NCI-H774 (cell line): ENCODE results near the gene ANXA2.
"Not testable (repeated sequence)": the region's sequence is repeated elsewhere in the genome, so short reads cannot be mapped to it uniquely, and the experiment has no call there.

Experiments
- DNase-seq: peaks from one replicate; lab custom pipeline; 2025; lab: John Stamatoyannopoulos, UW

Gene ANXA2

GRCh38 chr15:60397772-60398445 lies at the start of gene ANXA2:
Gene ANXA2 (minus strand): TSS chr15:60397986. CDS start chr15:60386075, 11,911 bp downstream.
- peak; percentile 44 for DNase-seq

- DNase-seq = no peak
These were observed 46.6 kb upstream of the ANXA2 start for GRCh38 chr15:60444289-60444912.

GRCh38 chr15:60442763-60443162 lies 45.0 kb upstream of the ANXA2 start:
- no peak for DNase-seq

- DNase-seq = no peak
These were observed 44.4 kb upstream of the ANXA2 start for GRCh38 chr15:60442031-60442650.

- no peak for DNase-seq
These were observed 43.5 kb upstream of the ANXA2 start for GRCh38 chr15:60441331-60441730.

GRCh38 chr15:60438646-60439045 lies 40.9 kb upstream of the ANXA2 start:
- DNase-seq = no peak

- DNase-seq = no peak
These were observed 31.1 kb upstream of the ANXA2 start for GRCh38 chr15:60428935-60429334.

- DNase-seq = no peak
These were observed 29.2 kb upstream of the ANXA2 start for GRCh38 chr15:60426870-60427508.

- no peak for DNase-seq
These were observed 27.7 kb upstream of the ANXA2 start for GRCh38 chr15:60425461-60425860.

GRCh38 chr15:60424006-60424405 lies 26.2 kb upstream of the ANXA2 start:
- DNase-seq = no peak

- no peak for DNase-seq
These were observed 25.8 kb upstream of the ANXA2 start for GRCh38 chr15:60423537-60423936.

- DNase-seq = no peak
These were observed 23.8 kb upstream of the ANXA2 start for GRCh38 chr15:60421544-60421943.

- DNase-seq = no peak
These were observed 22.5 kb upstream of the ANXA2 start for GRCh38 chr15:60420203-60420716.

GRCh38 chr15:60419753-60420152 lies 22.0 kb upstream of the ANXA2 start:
- no peak for DNase-seq

- no peak for DNase-seq
These were observed 20.3 kb upstream of the ANXA2 start for GRCh38 chr15:60418096-60418495.

GRCh38 chr15:60417112-60417511 lies 19.3 kb upstream of the ANXA2 start:
- DNase-seq = no peak

- no peak for DNase-seq
These were observed 18.7 kb upstream of the ANXA2 start for GRCh38 chr15:60416484-60416883.

GRCh38 chr15:60414016-60414682 lies 16.4 kb upstream of the ANXA2 start:
- no peak for DNase-seq

GRCh38 chr15:60413231-60413824 lies 15.5 kb upstream of the ANXA2 start:
- no peak for DNase-seq

- not testable (repeated sequence) for DNase-seq
These were observed 15.0 kb upstream of the ANXA2 start for GRCh38 chr15:60412807-60413206.

GRCh38 chr15:60411774-60412425 lies 14.1 kb upstream of the ANXA2 start:
- no peak for DNase-seq
